Neural progenitor cell (in vitro differentiated cells): Measurements from ENCODE around the gene THAP12. TPM values are rescaled to one million over a fixed set of nuclear protein-coding genes. Genes with fewer than 3 reads are reported as not detected.
A peak's percentile ranks its signal among the peaks of the same experiment; 100 is the strongest.
"Not testable (repeated sequence)": the region's sequence is repeated elsewhere in the genome, so short reads cannot be mapped to it uniquely, and the experiment has no call there.

Experiments
- DNase-seq: peaks from one replicate; pipeline ENCODE4 v3.0.0-alpha.2; 2016; ENCODE audit warnings: low spot score
- H2AFZ ChIP-seq: fragments of 200-600 bp; sonication (generic); replicated peaks from 2 replicates; pipeline ENCODE4 v1.6.1; 2016; ENCODE audit warnings: antibody characterized with exemption
- H3F3A ChIP-seq: fragments of 200-600 bp; sonication (generic); 2 replicates; pipeline ENCODE4 v1.6.1; 2016; ENCODE audit warnings: antibody characterized with exemption, low read depth
- H3K27ac ChIP-seq: fragments of 200-600 bp; sonication (generic); 2 replicates; pipeline ENCODE4 v1.5.1; 2016; ENCODE audit warnings: mild to moderate bottlenecking
- H3K27me3 ChIP-seq: fragments of 200-600 bp; sonication (generic); 2 replicates; pipeline ENCODE4 v1.6.1; 2016; ENCODE audit warnings: mild to moderate bottlenecking, moderate library complexity
- H3K36me3 ChIP-seq: fragments of 200-600 bp; sonication (generic); 2 replicates; pipeline ENCODE4 v1.5.1; 2016
- H3K4me1 ChIP-seq: fragments of 200-600 bp; sonication (generic); 2 replicates; pipeline ENCODE4 v1.6.1; 2016; ENCODE audit warnings: mixed run types
- H3K4me2 ChIP-seq: fragments of 200-600 bp; sonication (generic); 2 replicates; pipeline ENCODE4 v1.6.1; 2016
- H3K4me3 ChIP-seq: fragments of 200-600 bp; sonication (generic); 2 replicates; pipeline ENCODE4 v1.5.1; 2016
- H3K79me2 ChIP-seq: fragments of 200-600 bp; sonication (generic); 2 replicates; pipeline ENCODE4 v1.6.1; 2016; ENCODE audit warnings: low read depth
- H3K9ac ChIP-seq: fragments of 200-600 bp; sonication (generic); 2 replicates; pipeline ENCODE4 v1.6.1; 2016
- H3K9me3 ChIP-seq: fragments of 200-600 bp; sonication (generic); 2 replicates; pipeline ENCODE4 v1.5.1; 2016; ENCODE audit warnings: low read depth
- H4K20me1 ChIP-seq: fragments of 200-600 bp; sonication (generic); 2 replicates; pipeline ENCODE4 v1.6.1; 2016; ENCODE audit warnings: low read depth
- H3K27ac Mint-ChIP-seq: 3 replicates; pipeline ENCODE4 v1.8.0; 2021; ENCODE audit warnings: mixed read lengths
- H3K27me3 Mint-ChIP-seq: 2 replicates; pipeline ENCODE4 v1.8.0; 2022; ENCODE audit warnings: low read depth, mild to moderate bottlenecking, inconsistent platforms, moderate library complexity, mixed read lengths; ENCODE audit not compliant: insufficient read depth
- H3K36me3 Mint-ChIP-seq: 3 replicates; pipeline ENCODE4 v1.8.0; 2021; ENCODE audit warnings: mixed read lengths
- H3K4me1 Mint-ChIP-seq: 3 replicates; pipeline ENCODE4 v1.8.0; 2021; ENCODE audit warnings: mixed read lengths
- H3K4me3 Mint-ChIP-seq: 3 replicates; pipeline ENCODE4 v1.8.0; 2021; ENCODE audit warnings: mild to moderate bottlenecking, moderate library complexity, mixed read lengths
- H3K9me3 Mint-ChIP-seq: 3 replicates; pipeline ENCODE4 v1.8.0; 2020; ENCODE audit warnings: mixed read lengths
- EZH2 ChIP-seq: fragments of 200-600 bp; sonication (generic); IDR thresholded peaks from 2 replicates; pipeline ENCODE4 v1.6.1; 2017; ENCODE audit warnings: antibody characterized with exemption, mild to moderate bottlenecking, moderate library complexity
- EZH2phosphoT487 ChIP-seq: fragments of 200-600 bp; sonication (generic); IDR thresholded peaks from 2 replicates; pipeline ENCODE4 v1.6.1; 2017; ENCODE audit warnings: antibody characterized with exemption
- total RNA-seq: library from RNA; depleted of rRNA; stranded (reverse); fragments of >200 nt; gene quantifications from 2 replicates; pipeline ENCODE4 v1.2.3, GENCODE V29; 2015; ENCODE audit warnings: low replicate concordance
- TF ChIP-seq, protein P1 (sequence below): fragments of 200-600 bp; sonication (generic); IDR thresholded peaks from 2 replicates; pipeline ENCODE4 v1.5.1; 2017; ENCODE audit warnings: antibody characterized with exemption, mild to moderate bottlenecking

The THAP12 gene
- total RNA-seq, 1 donor from 2014 or later, result 112 TPM

GRCh38 chr11:76321340-76321739, 59.6 kb downstream of the THAP12 start:
- H3F3A ChIP-seq, result no peaks in the 10 kb centered on the region
- peaks cover 10% of the 10 kb centered on the region for H3K4me1 ChIP-seq
- H4K20me1 ChIP-seq, result no peaks in the 10 kb centered on the region
- H3K9ac ChIP-seq, result no peak overlapping the region
- Mint-ChIP-seq H3K36me3 (no peaks in the 10 kb centered on the region), H3K4me3 (peak overlapping the region; percentile 67), H3K4me1 (peaks cover 6% of the 10 kb centered on the region), H3K9me3 (no peaks in the 10 kb centered on the region), H3K27ac (no peak overlapping the region), H3K27me3 (peaks cover 27% of the 10 kb centered on the region)
- H3K79me2 ChIP-seq, result no peaks in the 10 kb centered on the region
- peak overlapping the region; percentile 96 for H2AFZ ChIP-seq
- H3K4me3 ChIP-seq, result peak overlapping the region; percentile 58
- H3K27ac ChIP-seq, result no peak overlapping the region
- no peaks in the 10 kb centered on the region for H3K36me3 ChIP-seq
- H3K9me3 ChIP-seq, result no peaks in the 10 kb centered on the region
- H3K27me3 ChIP-seq, result peaks cover 51% of the 10 kb centered on the region
- DNase-seq, result no peak
- peak overlapping the region; percentile 95 for H3K4me2 ChIP-seq
- no peak for TF ChIP-seq EZH2phosphoT487
- TF ChIP-seq EZH2, result no peak
- TF ChIP-seq, protein P1, sequence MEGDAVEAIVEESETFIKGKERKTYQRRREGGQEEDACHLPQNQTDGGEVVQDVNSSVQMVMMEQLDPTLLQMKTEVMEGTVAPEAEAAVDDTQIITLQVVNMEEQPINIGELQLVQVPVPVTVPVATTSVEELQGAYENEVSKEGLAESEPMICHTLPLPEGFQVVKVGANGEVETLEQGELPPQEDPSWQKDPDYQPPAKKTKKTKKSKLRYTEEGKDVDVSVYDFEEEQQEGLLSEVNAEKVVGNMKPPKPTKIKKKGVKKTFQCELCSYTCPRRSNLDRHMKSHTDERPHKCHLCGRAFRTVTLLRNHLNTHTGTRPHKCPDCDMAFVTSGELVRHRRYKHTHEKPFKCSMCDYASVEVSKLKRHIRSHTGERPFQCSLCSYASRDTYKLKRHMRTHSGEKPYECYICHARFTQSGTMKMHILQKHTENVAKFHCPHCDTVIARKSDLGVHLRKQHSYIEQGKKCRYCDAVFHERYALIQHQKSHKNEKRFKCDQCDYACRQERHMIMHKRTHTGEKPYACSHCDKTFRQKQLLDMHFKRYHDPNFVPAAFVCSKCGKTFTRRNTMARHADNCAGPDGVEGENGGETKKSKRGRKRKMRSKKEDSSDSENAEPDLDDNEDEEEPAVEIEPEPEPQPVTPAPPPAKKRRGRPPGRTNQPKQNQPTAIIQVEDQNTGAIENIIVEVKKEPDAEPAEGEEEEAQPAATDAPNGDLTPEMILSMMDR, result no peak

- peak overlapping the region; percentile 64 for H3K4me3 Mint-ChIP-seq
- Histone ChIP-seq H3K9me3 (no peaks in the 10 kb centered on the region), H3K4me3 (no peak overlapping the region), H3K27me3 (peaks cover 51% of the 10 kb centered on the region), H3K27ac (no peak overlapping the region), H3K4me2 (no peak overlapping the region), H3K4me1 (peaks cover 10% of the 10 kb centered on the region), H3K36me3 (no peaks in the 10 kb centered on the region), H3F3A (no peaks in the 10 kb centered on the region), H3K9ac (no peak overlapping the region), H4K20me1 (no peaks in the 10 kb centered on the region), H2AFZ (no peak overlapping the region), H3K79me2 (no peaks in the 10 kb centered on the region)
- peaks cover 6% of the 10 kb centered on the region for H3K4me1 Mint-ChIP-seq
- TF ChIP-seq EZH2phosphoT487 (peak; percentile 3), EZH2 (no peak)
- H3K27me3 Mint-ChIP-seq, result peaks cover 30% of the 10 kb centered on the region
- no peak overlapping the region for H3K27ac Mint-ChIP-seq
- no peaks in the 10 kb centered on the region for H3K9me3 Mint-ChIP-seq
- no peaks in the 10 kb centered on the region for H3K36me3 Mint-ChIP-seq
- DNase-seq, result no peak
Observed at GRCh38 chr11:76320929-76321328, 60.0 kb downstream of the THAP12 start.

GRCh38 chr11:76319798-76320197, 61.1 kb downstream of the THAP12 start:
- H3K9ac ChIP-seq, H3K79me2 ChIP-seq, H3K4me2 ChIP-seq, H4K20me1 ChIP-seq, H3K9me3 ChIP-seq, H3K4me1 ChIP-seq, H2AFZ ChIP-seq, H3K36me3 ChIP-seq, H3K27ac Mint-ChIP-seq, DNase-seq, H3K27ac ChIP-seq, H3K4me1 Mint-ChIP-seq, H3K4me3 ChIP-seq, H3F3A ChIP-seq, H3K36me3 Mint-ChIP-seq, H3K9me3 Mint-ChIP-seq: not testable (repeated sequence)
- H3K27me3 ChIP-seq, result peaks cover 51% of the 10 kb centered on the region
- Mint-ChIP-seq H3K4me3 (peak overlapping the region; percentile 47), H3K27me3 (peaks cover 33% of the 10 kb centered on the region)

- no peaks in the 10 kb centered on the region for H3F3A ChIP-seq
- peaks cover 7% of the 10 kb centered on the region for H3K4me1 ChIP-seq
- H3K4me2 ChIP-seq, result no peak overlapping the region
- no peaks in the 10 kb centered on the region for H3K36me3 ChIP-seq
- TF ChIP-seq EZH2, result no peak
- no peak for TF ChIP-seq EZH2phosphoT487
- TF ChIP-seq, protein P1, result peak; percentile 97
- Mint-ChIP-seq H3K27ac (no peak overlapping the region), H3K4me3 (no peak overlapping the region), H3K27me3 (peaks cover 36% of the 10 kb centered on the region), H3K9me3 (no peaks in the 10 kb centered on the region), H3K4me1 (peaks cover 13% of the 10 kb centered on the region), H3K36me3 (no peaks in the 10 kb centered on the region)
- H4K20me1 ChIP-seq, result no peaks in the 10 kb centered on the region
- H3K9me3 ChIP-seq, result no peaks in the 10 kb centered on the region
- H3K4me3 ChIP-seq, result no peak overlapping the region
- no peak overlapping the region for H3K9ac ChIP-seq
- H2AFZ ChIP-seq, result no peak overlapping the region
- no peak overlapping the region for H3K27ac ChIP-seq
- DNase-seq, result peak; percentile 93
- peaks cover 53% of the 10 kb centered on the region for H3K27me3 ChIP-seq
- H3K79me2 ChIP-seq, result no peaks in the 10 kb centered on the region
Observed at GRCh38 chr11:76318744-76319384, 62.1 kb downstream of the THAP12 start.
